ENCODE data around the gene RAPSN. TPM values are rescaled to one million over a fixed set of nuclear protein-coding genes. Genes with fewer than 3 reads are reported as not detected.

The RAPSN gene
- total and polyA plus RNA-seq, 2 experiments from 2014 or later = 0.17 to 0.23 TPM

- Mint-ChIP-seq H3K27me3 (ENCODE audit: insufficient read depth, low read depth, poor library complexity) (peaks cover 2% of the 10 kb centered on the region), H3K4me1 (no peaks in the 10 kb centered on the region), H3K36me3 (ENCODE audit: low read depth) (peaks cover 90% of the 10 kb centered on the region), H3K9me3 (no peaks in the 10 kb centered on the region), H3K27ac (no peak overlapping the region), H3K4me3 (no peak overlapping the region)
- DNase-seq (ENCODE audit: low spot score) (no peak), ATAC-seq (no peak)
- H3K4me2 ChIP-seq = no peak overlapping the region
- no peaks in the 10 kb centered on the region for H3K27me3 ChIP-seq (ENCODE audit: insufficient read depth)
- H4K20me1 ChIP-seq (replicated peaks; ENCODE audit: insufficient read depth) = peaks cover 31% of the 10 kb centered on the region
- peaks cover 51% of the 10 kb centered on the region for H3K79me2 ChIP-seq (replicated peaks; ENCODE audit: insufficient read depth)
- no peak overlapping the region for H2AFZ ChIP-seq
- no peak overlapping the region for H3K4me3 ChIP-seq
- peaks cover 94% of the 10 kb centered on the region for H3K36me3 ChIP-seq (ENCODE audit: insufficient read depth)
- H3K4me1 ChIP-seq (ENCODE audit: insufficient read depth) = no peaks in the 10 kb centered on the region
- H3F3A ChIP-seq (replicated peaks; ENCODE audit: low read depth) = peaks cover 29% of the 10 kb centered on the region
- H3K9me2 ChIP-seq (ENCODE audit: insufficient read depth) = no peaks in the 10 kb centered on the region
- H3K27ac ChIP-seq (ENCODE audit: low read depth) = no peak overlapping the region
- TF ChIP-seq JUNB (IDR thresholded peaks at IDR 0.05; ENCODE audit: unreplicated experiment) (no peak), ZNF114 (CRISPR knock-in tag; IDR thresholded peaks at IDR 0.05) (no peak), EZH2 (IDR thresholded peaks at IDR 0.05; ENCODE audit: low read depth, unreplicated experiment) (no peak), POLR2AphosphoS5 (IDR thresholded peaks at IDR 0.05; ENCODE audit: low read depth) (no peak), STAT1 (IDR thresholded peaks at IDR 0.05; ENCODE audit: unreplicated experiment) (no peak)
- TF ChIP-seq, protein P1, sequence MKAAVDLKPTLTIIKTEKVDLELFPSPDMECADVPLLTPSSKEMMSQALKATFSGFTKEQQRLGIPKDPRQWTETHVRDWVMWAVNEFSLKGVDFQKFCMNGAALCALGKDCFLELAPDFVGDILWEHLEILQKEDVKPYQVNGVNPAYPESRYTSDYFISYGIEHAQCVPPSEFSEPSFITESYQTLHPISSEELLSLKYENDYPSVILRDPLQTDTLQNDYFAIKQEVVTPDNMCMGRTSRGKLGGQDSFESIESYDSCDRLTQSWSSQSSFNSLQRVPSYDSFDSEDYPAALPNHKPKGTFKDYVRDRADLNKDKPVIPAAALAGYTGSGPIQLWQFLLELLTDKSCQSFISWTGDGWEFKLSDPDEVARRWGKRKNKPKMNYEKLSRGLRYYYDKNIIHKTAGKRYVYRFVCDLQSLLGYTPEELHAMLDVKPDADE (IDR thresholded peaks at IDR 0.05) = no peak
- TF ChIP-seq, protein P2, sequence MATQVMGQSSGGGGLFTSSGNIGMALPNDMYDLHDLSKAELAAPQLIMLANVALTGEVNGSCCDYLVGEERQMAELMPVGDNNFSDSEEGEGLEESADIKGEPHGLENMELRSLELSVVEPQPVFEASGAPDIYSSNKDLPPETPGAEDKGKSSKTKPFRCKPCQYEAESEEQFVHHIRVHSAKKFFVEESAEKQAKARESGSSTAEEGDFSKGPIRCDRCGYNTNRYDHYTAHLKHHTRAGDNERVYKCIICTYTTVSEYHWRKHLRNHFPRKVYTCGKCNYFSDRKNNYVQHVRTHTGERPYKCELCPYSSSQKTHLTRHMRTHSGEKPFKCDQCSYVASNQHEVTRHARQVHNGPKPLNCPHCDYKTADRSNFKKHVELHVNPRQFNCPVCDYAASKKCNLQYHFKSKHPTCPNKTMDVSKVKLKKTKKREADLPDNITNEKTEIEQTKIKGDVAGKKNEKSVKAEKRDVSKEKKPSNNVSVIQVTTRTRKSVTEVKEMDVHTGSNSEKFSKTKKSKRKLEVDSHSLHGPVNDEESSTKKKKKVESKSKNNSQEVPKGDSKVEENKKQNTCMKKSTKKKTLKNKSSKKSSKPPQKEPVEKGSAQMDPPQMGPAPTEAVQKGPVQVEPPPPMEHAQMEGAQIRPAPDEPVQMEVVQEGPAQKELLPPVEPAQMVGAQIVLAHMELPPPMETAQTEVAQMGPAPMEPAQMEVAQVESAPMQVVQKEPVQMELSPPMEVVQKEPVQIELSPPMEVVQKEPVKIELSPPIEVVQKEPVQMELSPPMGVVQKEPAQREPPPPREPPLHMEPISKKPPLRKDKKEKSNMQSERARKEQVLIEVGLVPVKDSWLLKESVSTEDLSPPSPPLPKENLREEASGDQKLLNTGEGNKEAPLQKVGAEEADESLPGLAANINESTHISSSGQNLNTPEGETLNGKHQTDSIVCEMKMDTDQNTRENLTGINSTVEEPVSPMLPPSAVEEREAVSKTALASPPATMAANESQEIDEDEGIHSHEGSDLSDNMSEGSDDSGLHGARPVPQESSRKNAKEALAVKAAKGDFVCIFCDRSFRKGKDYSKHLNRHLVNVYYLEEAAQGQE (IDR thresholded peaks at IDR 0.05; ENCODE audit: unreplicated experiment) = no peak
Measured at GRCh38 chr11:47477323-47477722, 28.4 kb upstream of the RAPSN start.

DNA sequence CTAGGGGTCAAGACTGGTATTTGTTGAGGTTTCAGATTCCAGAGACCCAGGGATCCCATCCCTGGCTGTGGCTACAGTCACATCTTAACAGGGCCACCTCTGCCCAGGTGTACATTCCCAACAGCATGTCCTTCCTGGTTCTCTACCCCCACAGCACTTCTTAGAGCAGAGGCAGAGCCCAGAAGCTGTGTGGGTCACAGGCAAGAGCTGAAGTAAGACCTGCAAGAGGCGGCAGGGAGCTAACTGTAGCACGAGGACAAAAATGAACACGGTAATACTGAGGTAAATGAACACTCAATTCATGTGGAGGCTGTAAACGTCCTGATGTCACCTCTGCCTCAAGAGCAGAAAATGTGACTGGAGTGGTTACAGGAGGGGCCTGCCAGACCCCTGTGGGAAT, 21.7 kb upstream of the RAPSN start:
- no peaks in the 10 kb centered on the region for H3K9me2 ChIP-seq (ENCODE audit: insufficient read depth)
- peaks cover 37% of the 10 kb centered on the region for H3K4me1 ChIP-seq (ENCODE audit: insufficient read depth)
- H3K79me2 ChIP-seq (replicated peaks; ENCODE audit: insufficient read depth) = peaks cover 69% of the 10 kb centered on the region
- H3K36me3 Mint-ChIP-seq (ENCODE audit: low read depth) = peaks cover 72% of the 10 kb centered on the region
- no peak overlapping the region for H3K4me3 ChIP-seq
- H3K27me3 Mint-ChIP-seq (ENCODE audit: insufficient read depth, low read depth, poor library complexity) = peaks cover 16% of the 10 kb centered on the region
- H3K36me3 ChIP-seq (ENCODE audit: insufficient read depth) = peaks cover 59% of the 10 kb centered on the region
- H3K27ac Mint-ChIP-seq = no peak overlapping the region; the same call in 1 of the 2 replicates
- H3K4me1 Mint-ChIP-seq = peaks cover 46% of the 10 kb centered on the region
- H3K27me3 ChIP-seq (ENCODE audit: insufficient read depth) = no peaks in the 10 kb centered on the region
- no peak for DNase-seq (ENCODE audit: low spot score)
- no peak for TF ChIP-seq EZH2phosphoT487 (IDR thresholded peaks at IDR 0.05; ENCODE audit: unreplicated experiment)
- no peak for ATAC-seq
- no peaks in the 10 kb centered on the region for H3K9me3 Mint-ChIP-seq
- no peak overlapping the region for H3K4me2 ChIP-seq
- H3K4me3 Mint-ChIP-seq = no peak overlapping the region
- no peak overlapping the region for H2AFZ ChIP-seq
- H3F3A ChIP-seq (replicated peaks; ENCODE audit: low read depth) = peaks cover 29% of the 10 kb centered on the region
- H3K27ac ChIP-seq (ENCODE audit: low read depth) = 0 out of 2 replicates have a peak overlapping the region, but pooled peaks have one; percentile 39
- peaks cover 49% of the 10 kb centered on the region for H4K20me1 ChIP-seq (replicated peaks; ENCODE audit: insufficient read depth)
